HG03039 (cell line): ENCODE results near the gene RER1.

Experiments used
- ATAC-seq: cut with Tn5 transposase; IDR thresholded peaks from one replicate; pipeline ENCODE4 v1.9.1; 2021; ENCODE audit warnings: mild to moderate bottlenecking, moderate library complexity; ENCODE audit not compliant: unreplicated experiment

The RER1 gene

GRCh38 chr1:2442661-2443060 is 51.0 kb downstream of the RER1 start:
- ATAC-seq = no peak

GRCh38 chr1:2443277-2444137 is 51.9 kb downstream of the RER1 start:
- no peak for ATAC-seq

- ATAC-seq = no peak
These were observed 52.5 kb downstream of the RER1 start for GRCh38 chr1:2444138-2444591.

GRCh38 chr1:2445162-2445822 is 53.7 kb downstream of the RER1 start:
- no peak for ATAC-seq

- no peak for ATAC-seq
These were observed 54.2 kb downstream of the RER1 start for GRCh38 chr1:2445823-2446215.

GRCh38 chr1:2446394-2446793 is 54.8 kb downstream of the RER1 start:
- no peak for ATAC-seq

GRCh38 chr1:2446861-2447260 is 55.2 kb downstream of the RER1 start:
- no peak for ATAC-seq

- ATAC-seq = no peak
These were observed 55.8 kb downstream of the RER1 start for GRCh38 chr1:2447276-2448097.

GRCh38 chr1:2448098-2448445 is 56.4 kb downstream of the RER1 start:
- no peak for ATAC-seq

- no peak for ATAC-seq
These were observed 58.2 kb downstream of the RER1 start for GRCh38 chr1:2449636-2450454.

- no peak for ATAC-seq
These were observed 60.1 kb downstream of the RER1 start for GRCh38 chr1:2451741-2452140.

GRCh38 chr1:2452201-2452931 is 60.7 kb downstream of the RER1 start:
- no peak for ATAC-seq

- ATAC-seq = no peak
These were observed 61.3 kb downstream of the RER1 start for GRCh38 chr1:2452932-2453315.

- no peak for ATAC-seq
These were observed 62.6 kb downstream of the RER1 start for GRCh38 chr1:2454227-2454626.
